Endothelial cell (in vitro differentiated cells): ENCODE results near the gene CX3CL1. TPM values are rescaled to one million over a fixed set of nuclear protein-coding genes. Genes with fewer than 3 reads are reported as not detected.

ENCODE experiments used
- DNase-seq: peaks from one replicate; pipeline ENCODE4 v3.0.0; 2021; ENCODE audit warnings: low spot score
- H3K27ac Mint-ChIP-seq: one replicate; pipeline ENCODE4 v1.8.0; 2021; ENCODE audit warnings: mixed read lengths, inconsistent platforms; ENCODE audit not compliant: unreplicated experiment
- H3K27me3 Mint-ChIP-seq: one replicate; pipeline ENCODE4 v1.8.0; 2021; ENCODE audit warnings: mild to moderate bottlenecking, moderate library complexity, mixed read lengths, inconsistent platforms; ENCODE audit not compliant: unreplicated experiment
- H3K36me3 Mint-ChIP-seq: one replicate; pipeline ENCODE4 v1.8.0; 2021; ENCODE audit warnings: mild to moderate bottlenecking, low read depth, mixed read lengths, inconsistent platforms; ENCODE audit not compliant: unreplicated experiment
- H3K4me1 Mint-ChIP-seq: one replicate; pipeline ENCODE4 v1.8.0; 2021; ENCODE audit warnings: mild to moderate bottlenecking, mixed read lengths, inconsistent platforms; ENCODE audit not compliant: unreplicated experiment
- H3K4me3 Mint-ChIP-seq: one replicate; pipeline ENCODE4 v1.8.0; 2021; ENCODE audit warnings: mild to moderate bottlenecking, mixed read lengths, inconsistent platforms; ENCODE audit not compliant: unreplicated experiment
- H3K9me3 Mint-ChIP-seq: one replicate; pipeline ENCODE4 v1.8.0; 2021; ENCODE audit warnings: mixed read lengths, inconsistent platforms; ENCODE audit not compliant: unreplicated experiment
- CTCF ChIP-seq: fragments of 200-600 bp; sonication (generic); IDR thresholded peaks from one replicate; pipeline ENCODE4 v1.5.0; 2021; ENCODE audit warnings: antibody characterized with exemption; ENCODE audit not compliant: unreplicated experiment
- total RNA-seq: library from RNA; stranded (reverse); fragmentation: NEBNext Ultra II Directional; extraction: Animal tissue kit (Norgen Biotek cat#: 25700); gene quantifications from one replicate; pipeline ENCODE4 v1.2.1, GENCODE V29; 2021; ENCODE audit not compliant: unreplicated experiment

CX3CL1 gene
- total RNA-seq, 1 donor from 2014 or later, result 9.2 TPM

GRCh38 chr16:57349212-57350031 lies 22.9 kb upstream of the CX3CL1 start:
- no peaks in the 10 kb centered on the region for H3K27me3 Mint-ChIP-seq
- DNase-seq, result no peak
- H3K9me3 Mint-ChIP-seq, result no peaks in the 10 kb centered on the region
- H3K36me3 Mint-ChIP-seq, result no peaks in the 10 kb centered on the region
- no peak overlapping the region for H3K27ac Mint-ChIP-seq
- TF ChIP-seq CTCF, result no peak
- H3K4me3 Mint-ChIP-seq, result no peak overlapping the region
- H3K4me1 Mint-ChIP-seq, result no peaks in the 10 kb centered on the region

- Mint-ChIP-seq H3K36me3 (no peaks in the 10 kb centered on the region), H3K9me3 (no peaks in the 10 kb centered on the region), H3K27ac (no peak overlapping the region), H3K4me1 (no peaks in the 10 kb centered on the region), H3K27me3 (peaks cover 2% of the 10 kb centered on the region), H3K4me3 (no peak overlapping the region)
- DNase-seq, result no peak
- TF ChIP-seq CTCF, result no peak
Measured at GRCh38 chr16:57352636-57353047, 19.6 kb upstream of the CX3CL1 start.

- no peaks in the 10 kb centered on the region for H3K4me1 Mint-ChIP-seq
- no peak for DNase-seq
- no peak for TF ChIP-seq CTCF
- H3K4me3 Mint-ChIP-seq, result no peak overlapping the region
- H3K9me3 Mint-ChIP-seq, result no peaks in the 10 kb centered on the region
- peaks cover 2% of the 10 kb centered on the region for H3K27me3 Mint-ChIP-seq
- no peak overlapping the region for H3K27ac Mint-ChIP-seq
- H3K36me3 Mint-ChIP-seq, result no peaks in the 10 kb centered on the region
Measured at GRCh38 chr16:57354311-57354710, 18.0 kb upstream of the CX3CL1 start.

GRCh38 chr16:57355898-57356414 lies 16.3 kb upstream of the CX3CL1 start:
- no peak for DNase-seq
- TF ChIP-seq CTCF, result no peak
- H3K4me3 Mint-ChIP-seq, result no peak overlapping the region
- no peak overlapping the region for H3K27ac Mint-ChIP-seq
- no peaks in the 10 kb centered on the region for H3K9me3 Mint-ChIP-seq
- no peaks in the 10 kb centered on the region for H3K4me1 Mint-ChIP-seq
- H3K27me3 Mint-ChIP-seq, result peaks cover 2% of the 10 kb centered on the region
- no peaks in the 10 kb centered on the region for H3K36me3 Mint-ChIP-seq

- Mint-ChIP-seq H3K9me3 (no peaks in the 10 kb centered on the region), H3K27ac (no peak overlapping the region)
- DNase-seq, result no peak
Measured at GRCh38 chr16:57356547-57356946, 15.7 kb upstream of the CX3CL1 start.

More at GRCh38 chr16:57356547-57356946, 15.7 kb upstream of the CX3CL1 start:
- no peak for TF ChIP-seq CTCF
- Mint-ChIP-seq H3K4me3 (no peak overlapping the region), H3K27me3 (peaks cover 2% of the 10 kb centered on the region), H3K4me1 (no peaks in the 10 kb centered on the region), H3K36me3 (no peaks in the 10 kb centered on the region)
